ENCODE results near the gene CGB2.

Gene CGB2

DNA sequence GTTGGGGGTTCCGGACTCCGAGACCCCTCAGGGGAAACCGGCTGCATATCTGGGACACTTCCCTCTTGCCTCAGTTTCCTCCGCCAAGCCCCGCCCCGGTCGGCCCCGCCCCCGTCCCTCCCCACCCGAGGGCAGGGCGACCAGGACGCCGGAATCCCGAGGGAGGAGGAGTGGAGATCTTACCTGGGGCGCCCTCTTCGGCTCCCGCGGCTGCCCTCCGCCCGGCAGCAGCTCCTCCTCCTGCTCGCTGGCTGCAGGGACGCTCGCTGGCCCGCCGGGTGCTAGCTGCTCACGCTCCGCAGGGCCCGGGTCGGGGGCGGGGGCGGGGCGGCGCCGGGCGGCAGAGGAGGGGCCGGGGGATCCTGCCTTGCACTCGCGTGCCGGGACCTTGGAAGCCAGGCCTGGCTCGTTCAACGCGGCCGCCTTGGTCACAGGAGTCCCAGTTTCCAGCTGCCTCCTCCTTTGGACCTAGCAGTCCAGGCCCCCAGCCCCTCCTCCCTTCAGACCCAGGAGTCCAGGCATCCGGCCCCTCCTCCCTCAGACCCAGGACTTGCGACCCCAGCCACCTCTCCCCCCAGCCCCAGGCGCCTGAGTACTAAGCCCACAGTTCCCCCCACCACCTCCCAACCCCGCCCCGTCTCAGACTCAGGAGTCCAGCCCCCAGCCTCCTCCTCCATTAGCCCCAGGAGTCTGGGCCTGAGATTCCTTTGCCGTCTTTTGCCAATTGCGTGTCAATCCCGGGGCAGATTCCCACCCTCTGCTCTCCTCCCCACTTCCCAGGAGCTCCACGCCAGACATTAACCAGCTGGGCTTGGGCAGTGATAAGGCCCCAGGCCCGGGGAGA is 33.3 kb downstream of the CGB2 start, which contains the start of gene NTF4:
NTF4 (minus strand) TSS at position 51 of the 844 bp plus-strand sequence. CDS start 2,821 bp downstream, outside the sequence.
- Histone ChIP-seq H3K9ac (no peak within 1 kb of the TSS), H3K4me2 (ENCODE audit: low read length) (peak within 1 kb of the TSS; percentile 49), H3K27ac (no peak within 1 kb of the TSS), H3K4me3 (ENCODE audit: low read depth, low read length) (peak within 1 kb of the TSS; percentile 16), H3K79me2 (no peaks in the 10 kb centered on the region), H3K27me3 (ENCODE audit: control insufficient read depth, insufficient read depth, low read length) (no peaks in the 10 kb centered on the region), H3K9me3 (ENCODE audit: control insufficient read depth, low read length) (no peaks in the 10 kb centered on the region), H3K36me3 (ENCODE audit: control insufficient read depth, insufficient read depth, low read length) (no peaks in the 10 kb centered on the region), H3K4me1 (no peaks in the 10 kb centered on the region), H2AFZ (no peak within 1 kb of the TSS)
- TF ChIP-seq, protein P1, sequence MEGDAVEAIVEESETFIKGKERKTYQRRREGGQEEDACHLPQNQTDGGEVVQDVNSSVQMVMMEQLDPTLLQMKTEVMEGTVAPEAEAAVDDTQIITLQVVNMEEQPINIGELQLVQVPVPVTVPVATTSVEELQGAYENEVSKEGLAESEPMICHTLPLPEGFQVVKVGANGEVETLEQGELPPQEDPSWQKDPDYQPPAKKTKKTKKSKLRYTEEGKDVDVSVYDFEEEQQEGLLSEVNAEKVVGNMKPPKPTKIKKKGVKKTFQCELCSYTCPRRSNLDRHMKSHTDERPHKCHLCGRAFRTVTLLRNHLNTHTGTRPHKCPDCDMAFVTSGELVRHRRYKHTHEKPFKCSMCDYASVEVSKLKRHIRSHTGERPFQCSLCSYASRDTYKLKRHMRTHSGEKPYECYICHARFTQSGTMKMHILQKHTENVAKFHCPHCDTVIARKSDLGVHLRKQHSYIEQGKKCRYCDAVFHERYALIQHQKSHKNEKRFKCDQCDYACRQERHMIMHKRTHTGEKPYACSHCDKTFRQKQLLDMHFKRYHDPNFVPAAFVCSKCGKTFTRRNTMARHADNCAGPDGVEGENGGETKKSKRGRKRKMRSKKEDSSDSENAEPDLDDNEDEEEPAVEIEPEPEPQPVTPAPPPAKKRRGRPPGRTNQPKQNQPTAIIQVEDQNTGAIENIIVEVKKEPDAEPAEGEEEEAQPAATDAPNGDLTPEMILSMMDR (IDR thresholded peaks at IDR 0.05): no peak

GRCh38 chr19:49065905-49066512 is 34.3 kb downstream of the CGB2 start:
- no peak overlapping the region for H3K27ac ChIP-seq
- H3K27me3 ChIP-seq (ENCODE audit: control insufficient read depth, insufficient read depth, low read length): no peaks in the 10 kb centered on the region
- no peak overlapping the region for H3K4me2 ChIP-seq (ENCODE audit: low read length)
- no peak overlapping the region for H2AFZ ChIP-seq
- no peak overlapping the region for H3K4me3 ChIP-seq (ENCODE audit: low read depth, low read length)
- no peaks in the 10 kb centered on the region for H3K4me1 ChIP-seq
- H3K9me3 ChIP-seq (ENCODE audit: control insufficient read depth, low read length): no peaks in the 10 kb centered on the region
- no peaks in the 10 kb centered on the region for H3K36me3 ChIP-seq (ENCODE audit: control insufficient read depth, insufficient read depth, low read length)
- no peak overlapping the region for H3K9ac ChIP-seq
- TF ChIP-seq, protein P1 (IDR thresholded peaks at IDR 0.05): no peak
- no peaks in the 10 kb centered on the region for H3K79me2 ChIP-seq

- TF ChIP-seq, protein P1 (IDR thresholded peaks at IDR 0.05): no peak
- Histone ChIP-seq H3K27me3 (ENCODE audit: control insufficient read depth, insufficient read depth, low read length) (no peaks in the 10 kb centered on the region), H3K9ac (no peak overlapping the region)
Observed at GRCh38 chr19:49067554-49067953, 35.9 kb downstream of the CGB2 start.

DNA sequence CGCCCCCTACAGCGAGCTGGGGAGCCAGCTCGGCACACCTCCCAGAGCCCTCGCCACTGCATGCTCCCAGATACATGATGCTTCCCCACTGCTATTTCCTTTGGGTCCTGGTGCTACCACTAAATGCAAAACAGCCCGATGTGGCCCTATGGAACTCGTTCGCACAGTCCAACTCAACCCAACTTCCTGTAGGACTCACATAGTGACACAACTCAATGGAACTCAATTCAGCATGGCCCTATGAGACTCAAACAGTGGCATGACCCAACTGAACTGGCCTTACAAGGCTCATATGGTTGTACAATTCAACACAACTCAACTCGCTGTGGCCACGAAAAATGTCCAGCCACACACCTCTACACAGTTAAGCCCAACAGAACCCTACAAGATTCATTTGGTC is 37.3 kb downstream of the CGB2 start:
- Histone ChIP-seq H3K36me3 (ENCODE audit: control insufficient read depth, insufficient read depth, low read length) (no peaks in the 10 kb centered on the region), H3K9me3 (ENCODE audit: control insufficient read depth, low read length) (no peaks in the 10 kb centered on the region), H2AFZ (no peak overlapping the region), H3K79me2 (no peaks in the 10 kb centered on the region), H3K27me3 (ENCODE audit: control insufficient read depth, insufficient read depth, low read length) (peaks cover 5% of the 10 kb centered on the region), H3K9ac (no peak overlapping the region), H3K27ac (no peak overlapping the region), H3K4me2 (ENCODE audit: low read length) (no peak overlapping the region), H3K4me1 (no peaks in the 10 kb centered on the region), H3K4me3 (ENCODE audit: low read depth, low read length) (no peak overlapping the region)
- TF ChIP-seq, protein P1 (IDR thresholded peaks at IDR 0.05): no peak

More at GRCh38 chr19:49067554-49067953, 35.9 kb downstream of the CGB2 start:
- H2AFZ ChIP-seq: no peak overlapping the region
- H3K79me2 ChIP-seq: no peaks in the 10 kb centered on the region
- no peaks in the 10 kb centered on the region for H3K36me3 ChIP-seq (ENCODE audit: control insufficient read depth, insufficient read depth, low read length)
- H3K9me3 ChIP-seq (ENCODE audit: control insufficient read depth, low read length): no peaks in the 10 kb centered on the region
- no peak overlapping the region for H3K27ac ChIP-seq
- H3K4me3 ChIP-seq (ENCODE audit: low read depth, low read length): no peak overlapping the region
- H3K4me2 ChIP-seq (ENCODE audit: low read length): no peak overlapping the region
- H3K4me1 ChIP-seq: no peaks in the 10 kb centered on the region
